Measurements from ENCODE around the gene CAMK1D. TPM values are rescaled to one million over a fixed set of nuclear protein-coding genes. Genes with fewer than 3 reads are reported as not detected.

CAMK1D gene
- polyA plus RNA-seq, 1 experiment = 8.2 TPM

DNA sequence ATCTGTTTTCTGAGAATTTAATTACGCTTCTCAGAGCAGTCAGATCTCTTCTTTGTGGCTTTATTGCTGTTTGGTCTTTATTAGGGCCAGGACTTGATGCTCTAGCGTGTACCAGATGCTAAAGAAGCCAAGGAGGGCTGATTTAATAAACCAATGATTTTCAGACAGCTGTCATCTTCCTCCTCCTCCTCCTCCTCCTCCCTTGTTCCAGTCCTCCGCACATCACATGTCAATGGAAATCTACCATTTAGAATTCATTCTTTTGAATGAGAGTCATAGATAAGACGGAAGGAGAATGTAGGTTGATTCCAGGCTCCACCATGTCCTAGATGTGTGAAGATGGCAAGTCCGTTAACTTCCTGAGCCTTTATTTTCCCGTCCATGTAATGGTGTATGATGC, 156.3 kb downstream of the CAMK1D start:
- DNase-seq (ENCODE audit: low read depth, low spot score) = no peak
- peaks cover 4% of the 10 kb centered on the region; the same call in 1 of the 2 replicates for H3K9me3 ChIP-seq (ENCODE audit: control insufficient read depth, insufficient read depth, low read length)
- CTCF ChIA-PET = no interaction called here
- POLR2A ChIA-PET = no interaction called here
- H3K27ac ChIP-seq (ENCODE audit: low read depth, low read length) = no peak overlapping the region
- peaks cover 9% of the 10 kb centered on the region for H3K27me3 ChIP-seq (ENCODE audit: control insufficient read depth, insufficient read depth, low read length)
- H3K4me3 ChIP-seq (ENCODE audit: low read depth, low read length) = no peak overlapping the region
- TF ChIP-seq, protein P1, sequence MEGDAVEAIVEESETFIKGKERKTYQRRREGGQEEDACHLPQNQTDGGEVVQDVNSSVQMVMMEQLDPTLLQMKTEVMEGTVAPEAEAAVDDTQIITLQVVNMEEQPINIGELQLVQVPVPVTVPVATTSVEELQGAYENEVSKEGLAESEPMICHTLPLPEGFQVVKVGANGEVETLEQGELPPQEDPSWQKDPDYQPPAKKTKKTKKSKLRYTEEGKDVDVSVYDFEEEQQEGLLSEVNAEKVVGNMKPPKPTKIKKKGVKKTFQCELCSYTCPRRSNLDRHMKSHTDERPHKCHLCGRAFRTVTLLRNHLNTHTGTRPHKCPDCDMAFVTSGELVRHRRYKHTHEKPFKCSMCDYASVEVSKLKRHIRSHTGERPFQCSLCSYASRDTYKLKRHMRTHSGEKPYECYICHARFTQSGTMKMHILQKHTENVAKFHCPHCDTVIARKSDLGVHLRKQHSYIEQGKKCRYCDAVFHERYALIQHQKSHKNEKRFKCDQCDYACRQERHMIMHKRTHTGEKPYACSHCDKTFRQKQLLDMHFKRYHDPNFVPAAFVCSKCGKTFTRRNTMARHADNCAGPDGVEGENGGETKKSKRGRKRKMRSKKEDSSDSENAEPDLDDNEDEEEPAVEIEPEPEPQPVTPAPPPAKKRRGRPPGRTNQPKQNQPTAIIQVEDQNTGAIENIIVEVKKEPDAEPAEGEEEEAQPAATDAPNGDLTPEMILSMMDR (IDR thresholded peaks at IDR 0.05; ENCODE audit: low read depth, low read length) = no peak

DNA sequence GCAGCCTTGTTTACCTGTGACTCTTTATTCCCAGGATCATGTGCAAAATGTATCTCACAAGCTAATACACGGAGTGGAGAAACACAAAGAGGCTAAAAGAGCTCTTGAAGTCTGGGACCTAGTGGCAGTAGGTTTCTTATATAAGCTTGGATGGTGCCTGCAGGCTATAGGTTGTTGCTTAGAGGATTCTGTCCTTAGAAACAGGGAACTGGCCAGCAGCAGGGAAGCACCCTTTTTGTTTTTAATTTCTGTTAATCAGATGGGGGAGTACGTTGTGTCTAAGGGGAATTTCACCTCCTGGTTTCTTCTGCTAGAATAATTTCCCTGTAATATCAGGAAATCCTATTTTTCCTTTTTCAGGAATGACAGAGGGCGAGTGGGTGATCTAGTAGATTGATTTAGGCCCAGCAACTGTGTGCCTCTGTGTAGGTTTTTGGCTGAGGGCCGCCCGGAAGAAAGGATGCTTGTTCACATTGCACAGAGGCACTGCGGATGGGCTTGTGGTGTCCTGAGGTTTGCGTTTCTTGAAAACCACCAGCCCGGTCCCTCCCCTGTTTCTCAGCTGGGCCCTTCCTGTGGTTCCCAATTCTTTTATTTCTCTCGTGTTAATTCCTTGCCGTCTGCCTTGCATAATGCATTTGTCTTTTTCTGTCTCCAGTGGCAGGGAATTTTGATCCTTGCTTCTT, 158.0 kb downstream of the CAMK1D start:
- no peak overlapping the region for H3K4me3 ChIP-seq (ENCODE audit: low read depth, low read length)
- POLR2A ChIA-PET = no interaction called here
- H3K27ac ChIP-seq (ENCODE audit: low read depth, low read length) = no peak overlapping the region
- H3K27me3 ChIP-seq (ENCODE audit: control insufficient read depth, insufficient read depth, low read length) = peaks cover 7% of the 10 kb centered on the region
- no peak for DNase-seq (ENCODE audit: low read depth, low spot score)
- TF ChIP-seq, protein P1 (IDR thresholded peaks at IDR 0.05; ENCODE audit: low read depth, low read length) = no peak
- CTCF ChIA-PET = no interaction called here
- H3K9me3 ChIP-seq (ENCODE audit: control insufficient read depth, insufficient read depth, low read length) = peaks cover 4% of the 10 kb centered on the region; the same call in 1 of the 2 replicates

DNA sequence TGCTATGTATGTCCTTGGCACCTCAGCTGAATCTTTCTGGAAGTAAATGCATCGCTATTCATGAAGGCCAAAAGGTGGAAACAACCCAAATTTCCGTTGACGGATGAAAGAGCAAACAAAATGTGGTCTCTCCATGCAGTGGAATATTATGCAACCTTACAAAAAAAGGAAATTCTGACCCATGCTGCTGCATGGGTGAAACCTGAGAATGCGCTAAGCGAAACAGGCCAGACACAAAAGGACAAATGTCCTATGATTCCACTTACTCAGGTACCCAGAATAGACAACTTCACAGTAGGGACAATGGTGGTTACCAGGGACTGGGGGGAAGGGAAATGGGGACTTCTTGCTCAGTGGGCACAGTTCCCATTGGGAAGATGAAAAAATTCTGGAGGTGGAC, 158.8 kb downstream of the CAMK1D start:
- CTCF ChIA-PET = no interaction called here

DNA sequence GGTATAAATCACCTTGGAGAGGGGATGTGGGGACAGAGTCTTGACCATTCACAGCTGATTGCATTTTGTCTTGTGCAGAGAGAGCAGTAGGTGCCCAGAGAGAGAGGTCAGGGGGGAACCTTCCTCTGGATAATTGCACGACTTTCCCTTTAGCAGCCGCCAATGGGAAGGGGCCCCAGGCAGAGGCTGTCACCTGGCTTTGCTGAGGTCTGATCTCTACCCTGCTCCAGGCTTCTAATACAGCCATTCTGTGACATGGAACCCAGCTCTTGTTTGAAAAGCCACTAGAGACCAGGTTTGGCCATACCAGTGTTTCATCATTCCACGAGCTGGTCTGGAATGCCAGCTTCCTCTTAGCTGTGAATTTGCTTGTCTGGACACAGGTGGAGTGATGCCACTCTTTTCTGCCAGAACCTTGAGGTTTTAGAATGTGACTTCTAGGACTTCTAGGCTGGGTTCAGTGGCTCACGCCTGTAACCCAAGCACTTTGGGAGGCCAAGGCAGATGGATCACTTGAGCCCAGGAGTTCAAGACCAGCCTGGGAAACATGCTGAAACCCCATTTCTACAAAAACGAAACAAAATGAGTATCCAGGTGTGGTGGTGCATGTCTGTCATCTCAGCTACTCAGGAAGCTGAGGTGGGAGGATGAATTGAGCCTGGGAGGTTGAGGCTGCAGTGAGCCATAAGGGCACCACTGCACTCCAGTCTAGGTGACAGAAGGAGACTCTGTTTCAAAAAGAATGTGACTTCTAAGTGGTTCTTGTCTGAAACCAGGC, 159.9 kb downstream of the CAMK1D start:
- TF ChIP-seq, protein P1 (IDR thresholded peaks at IDR 0.05; ENCODE audit: low read depth, low read length) = no peak
- ChIA-PET CTCF (interaction anchor here (0.5 kb wide), 1 partner anchor 21 kb away, joined by 3 read pairs; no protein-coding TSS in a partner anchor), POLR2A (no interaction called here)
- H3K4me3 ChIP-seq (ENCODE audit: low read depth, low read length) = no peak overlapping the region
- no peak for DNase-seq (ENCODE audit: low read depth, low spot score)
- no peak overlapping the region for H3K27ac ChIP-seq (ENCODE audit: low read depth, low read length)
- H3K9me3 ChIP-seq (ENCODE audit: control insufficient read depth, insufficient read depth, low read length) = peaks cover 4% of the 10 kb centered on the region; the same call in 1 of the 2 replicates
- H3K27me3 ChIP-seq (ENCODE audit: control insufficient read depth, insufficient read depth, low read length) = peaks cover 7% of the 10 kb centered on the region

More for the DNA sequence above, 158.8 kb downstream of the CAMK1D start:
- POLR2A ChIA-PET = no interaction called here
- no peak overlapping the region for H3K4me3 ChIP-seq (ENCODE audit: low read depth, low read length)
- peaks cover 4% of the 10 kb centered on the region; the same call in 1 of the 2 replicates for H3K9me3 ChIP-seq (ENCODE audit: control insufficient read depth, insufficient read depth, low read length)
- TF ChIP-seq, protein P1 (IDR thresholded peaks at IDR 0.05; ENCODE audit: low read depth, low read length) = no peak
- no peak for DNase-seq (ENCODE audit: low read depth, low spot score)
- H3K27ac ChIP-seq (ENCODE audit: low read depth, low read length) = no peak overlapping the region
- H3K27me3 ChIP-seq (ENCODE audit: control insufficient read depth, insufficient read depth, low read length) = peaks cover 7% of the 10 kb centered on the region

DNA sequence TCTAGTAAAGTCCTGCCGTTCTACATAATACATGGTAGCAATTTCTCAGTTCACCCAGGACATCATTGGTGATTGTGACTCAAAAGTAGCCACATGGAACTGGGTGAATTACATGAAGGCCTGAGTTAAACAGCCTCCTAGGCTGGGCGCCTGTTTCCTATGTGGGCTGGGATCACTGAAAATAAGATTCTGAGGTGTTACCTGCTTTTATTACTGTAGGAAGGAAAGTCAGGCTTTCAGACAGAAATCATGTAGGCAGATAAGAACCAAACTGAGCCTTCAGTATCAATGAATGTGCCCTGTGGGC, 160.4 kb downstream of the CAMK1D start:
- Histone ChIP-seq H3K9me3 (ENCODE audit: control insufficient read depth, insufficient read depth, low read length) (peaks cover 4% of the 10 kb centered on the region; the same call in 1 of the 2 replicates), H3K27me3 (ENCODE audit: control insufficient read depth, insufficient read depth, low read length) (peaks cover 4% of the 10 kb centered on the region), H3K27ac (ENCODE audit: low read depth, low read length) (no peak overlapping the region), H3K4me3 (ENCODE audit: low read depth, low read length) (no peak overlapping the region)
- DNase-seq (ENCODE audit: low read depth, low spot score) = no peak
- ChIA-PET CTCF (interaction anchor here (0.5 kb wide), 1 partner anchor 22 kb away, joined by 3 read pairs; no protein-coding TSS in a partner anchor), POLR2A (no interaction called here)
- TF ChIP-seq, protein P1 (IDR thresholded peaks at IDR 0.05; ENCODE audit: low read depth, low read length) = no peak

Data from AG04450 (cell line).